NCI-H187 (cell line): ENCODE measurements around the gene ING3.
"Not testable (repeated sequence)": the region's sequence is repeated elsewhere in the genome, so short reads cannot be mapped to it uniquely, and the experiment has no call there.

Source experiments
- DNase-seq, 2 experiments: peaks; one replicate each; lab custom pipeline; 2025; lab: John Stamatoyannopoulos, UW

The ING3 gene

GRCh38 chr7:121003986-121004685, 53.6 kb downstream of the ING3 start:
- DNase-seq = no peak

- DNase-seq = not testable (repeated sequence)
Measured at GRCh38 chr7:121005058-121005457, 54.5 kb downstream of the ING3 start.

- DNase-seq = no peak
Measured at GRCh38 chr7:121005996-121006584, 55.5 kb downstream of the ING3 start.

GRCh38 chr7:121006711-121007315, 56.2 kb downstream of the ING3 start:
- no peak for DNase-seq

- DNase-seq = no peak
Measured at GRCh38 chr7:121008816-121009215, 58.2 kb downstream of the ING3 start.

GRCh38 chr7:121011401-121011800, 60.8 kb downstream of the ING3 start:
- DNase-seq = no peak

- DNase-seq = no peak
Measured at GRCh38 chr7:121012170-121012874, 61.7 kb downstream of the ING3 start.

- no peak for DNase-seq
Measured at GRCh38 chr7:121012919-121013318, 62.3 kb downstream of the ING3 start.

- no peak for DNase-seq
Measured at GRCh38 chr7:121015560-121015959, 65.0 kb downstream of the ING3 start.

GRCh38 chr7:121016966-121017365, 66.4 kb downstream of the ING3 start:
- no peak for DNase-seq

- DNase-seq = no peak
Measured at GRCh38 chr7:121017586-121017985, 67.0 kb downstream of the ING3 start.

GRCh38 chr7:121019018-121019417, 68.4 kb downstream of the ING3 start:
- DNase-seq = no peak

- DNase-seq = no peak
Measured at GRCh38 chr7:121020249-121020988, 69.8 kb downstream of the ING3 start.

- no peak for DNase-seq
Measured at GRCh38 chr7:121020989-121021969, 70.7 kb downstream of the ING3 start.

GRCh38 chr7:121023194-121023593, 72.6 kb downstream of the ING3 start:
- DNase-seq = no peak

- no peak for DNase-seq
Measured at GRCh38 chr7:121023683-121024511, 73.3 kb downstream of the ING3 start.

GRCh38 chr7:121024611-121025010, 74.0 kb downstream of the ING3 start:
- no peak for DNase-seq

GRCh38 chr7:121026159-121026558, 75.6 kb downstream of the ING3 start:
- DNase-seq = no peak

GRCh38 chr7:121026577-121027111, 76.1 kb downstream of the ING3 start:
- DNase-seq = no peak
